K562 (cell line): ENCODE measurements around the gene GLRX. TPM values are rescaled to one million over a fixed set of nuclear protein-coding genes. Genes with fewer than 3 reads are reported as not detected.
A peak's percentile ranks its signal among the peaks of the same experiment; 100 is the strongest.

Experiments used
- ARID1B ChIP-seq: fragments of 450-650 bp; IDR thresholded peaks from 2 replicates; pipeline ENCODE4 v1.6.1; 2016; ENCODE audit warnings: antibody characterized with exemption, mild to moderate bottlenecking, inconsistent platforms
- ATF6 ChIP-seq: sonication (generic); formaldehyde crosslinking; IDR thresholded peaks from 2 replicates; pipeline ENCODE4 v1.4.0; 2020; ENCODE audit warnings: mild to moderate bottlenecking, missing genetic modification reagents
- CBX3 ChIP-seq, 2 experiments: IDR thresholded peaks; 1 replicate in 1 of 2; 2 replicates in 1 of 2; pipeline ENCODE4 v1.6.1; 2012; ENCODE audit warnings: inconsistent platforms in 2 of 2, low read length in 2 of 2, borderline replicate concordance in 1 of 2, control low read depth in 1 of 2
- CTCF ChIP-seq, 3 experiments: IDR thresholded peaks in 2 of 3; conservative IDR thresholded peaks in 1 of 3; 2 replicates each; pipeline ENCODE4 v1.5.1; 2011 to 2012; ENCODE audit warnings: low read length in 3 of 3, mild to moderate bottlenecking in 3 of 3, control low read depth in 2 of 3, improper control_type of control experiment in 1 of 3, inconsistent platforms in 1 of 3, low read depth in 1 of 3, mixed read lengths in 1 of 3, moderate library complexity in 1 of 3; ENCODE audit not compliant: insufficient read depth in 2 of 3
- TAF1 ChIP-seq: IDR thresholded peaks from 2 replicates; pipeline ENCODE4 v1.6.1; 2011; ENCODE audit warnings: mild to moderate bottlenecking, low read length, moderate library complexity; ENCODE audit not compliant: insufficient read depth, control insufficient read depth, severe bottlenecking; ENCODE audit errors: extremely low read depth
- TBL1XR1 ChIP-seq, 2 experiments: IDR thresholded peaks; 2 replicates each; pipeline ENCODE4 v1.6.1; 2012; ENCODE audit warnings: improper control_type of control experiment in 2 of 2, low read length in 2 of 2, mild to moderate bottlenecking in 1 of 2
- ZBTB5 ChIP-seq: fragments of 450-650 bp; IDR thresholded peaks from 2 replicates; pipeline ENCODE4 v1.6.1; 2017; ENCODE audit warnings: antibody characterized with exemption
- ZNF318 ChIP-seq, 2 experiments: fragments of 450-650 bp; IDR thresholded peaks; 2 replicates each; pipeline ENCODE4 v1.6.1; 2016; ENCODE audit warnings: mild to moderate bottlenecking in 2 of 2, borderline replicate concordance in 1 of 2, low read depth in 1 of 2, moderate library complexity in 1 of 2
- ZNF354B ChIP-seq: fragments of 250-450 bp; sonication (Bioruptor Pico); IDR thresholded peaks from 2 replicates; pipeline ENCODE4 v1.4.0; 2020
- ZSCAN32 ChIP-seq: fragments of 450-650 bp; formaldehyde crosslinking; IDR thresholded peaks from 2 replicates; pipeline ENCODE4 v1.4.0; 2020; ENCODE audit warnings: mild to moderate bottlenecking, moderate library complexity
- polyA plus RNA-seq, 8 experiments: library from polyadenylated mRNA; depleted of rRNA in 4 of 8; stranded (reverse) in 5 of 8; unstranded in 3 of 8; fragments of >200 nt; fragmentation: Nextera tagmentation in 2 of 8; fragmentation: Illumina TruSeq in 1 of 8; extraction: Ambion mirVana in 2 of 8; extraction: Trizol in 1 of 8; gene quantifications; 2 replicates each; pipeline versions ENCODE4 v1.2.1 to v1.2.3, GENCODE V29; 2011 to 2014; ENCODE audit warnings: inconsistent platforms in 1 of 8, missing spikeins in 1 of 8
- total RNA-seq, 7 experiments: library from RNA; depleted of rRNA in 6 of 7; stranded (reverse); fragments of >200 nt in 6 of 7; fragmentation: Illumina TruSeq in 2 of 7; extraction: Trizol in 2 of 7; gene quantifications; 2 replicates each; pipeline versions ENCODE4 v1.2.1 to v1.2.3, GENCODE V29; 2011 to 2021; ENCODE audit warnings: low replicate concordance in 1 of 7

Gene GLRX
- total and polyA plus RNA-seq, 9 of the 15 experiments (the other 6 are each of a cell fraction or from before 2014, with no cell fraction given) = 2.3 to 11.2 (median 4.6) TPM

- TF ChIP-seq CTCF (IDR thresholded peaks at IDR 0.05 in 2 of 3, conservative IDR thresholded peaks at IDR 0.05 in 1 of 3; ENCODE audit: insufficient read depth in 2 of 3, low read depth in 1 of 3, low read length in 3 of 3) (no peak), TAF1 (no peak), ZSCAN32 (CRISPR knock-in tag) (no peak), ZBTB5 (no peak), ZNF354B (no peak), ARID1B (0 out of 2 replicates have a peak, but pooled peaks have one; percentile 7), CBX3 (IDR thresholded peaks at IDR 0.05; ENCODE audit: borderline replicate concordance in 1 of 2, low read length in 2 of 2) (peak in 1 of 2 experiments; percentile 60; a peak in 1 of 3 replicates), ATF6 (CRISPR knock-in tag) (no peak), ZNF318 (IDR thresholded peaks at IDR 0.05; ENCODE audit: borderline replicate concordance in 1 of 2, low read depth in 1 of 2) (no peak), TBL1XR1 (IDR thresholded peaks at IDR 0.05; ENCODE audit: low read length in 2 of 2) (no peak)
These were observed 434 bp downstream of the GLRX start (continued) for GRCh38 chr5:95822043-95822541.
